Neural cell (in vitro differentiated cells): ENCODE measurements around the gene PNMA6F.

ENCODE experiments used
- EP300 ChIP-seq: fragments of 450-650 bp; conservative IDR thresholded peaks from 2 replicates; pipeline ENCODE4 v1.6.1; 2014; ENCODE audit warnings: antibody characterized with exemption, mild to moderate bottlenecking, moderate library complexity; ENCODE audit not compliant: poor library complexity, severe bottlenecking
- EZH2 ChIP-seq: fragments of 200-600, 300-800 bp; shearing (Covaris generic), sonication (generic); IDR thresholded peaks from 2 replicates; pipeline ENCODE4 v1.6.1; 2014; ENCODE audit warnings: antibody characterized with exemption, low read length, borderline replicate concordance, mild to moderate bottlenecking; ENCODE audit not compliant: insufficient read depth, poor library complexity, severe bottlenecking
- MXI1 ChIP-seq: fragments of 450-650 bp; conservative IDR thresholded peaks from 2 replicates; pipeline ENCODE4 v1.6.1; 2014; ENCODE audit warnings: antibody characterized with exemption, mild to moderate bottlenecking; ENCODE audit not compliant: poor library complexity, severe bottlenecking
- POLR2AphosphoS5 ChIP-seq: IDR thresholded peaks from 2 replicates; pipeline ENCODE4 v1.6.1; 2012
- TAF1 ChIP-seq: IDR thresholded peaks from 2 replicates; pipeline ENCODE4 v1.6.1; 2012; ENCODE audit warnings: low read depth
- TF ChIP-seq, protein P1 (sequence below): fragments of 450-650 bp; IDR thresholded peaks from 2 replicates; pipeline ENCODE4 v1.5.1; 2014; ENCODE audit warnings: antibody characterized with exemption, mild to moderate bottlenecking, moderate library complexity; ENCODE audit not compliant: poor library complexity, severe bottlenecking
- TF ChIP-seq, protein P2 (sequence below): IDR thresholded peaks from 2 replicates; pipeline ENCODE4 v1.6.1; 2012; ENCODE audit warnings: borderline replicate concordance

DNA sequence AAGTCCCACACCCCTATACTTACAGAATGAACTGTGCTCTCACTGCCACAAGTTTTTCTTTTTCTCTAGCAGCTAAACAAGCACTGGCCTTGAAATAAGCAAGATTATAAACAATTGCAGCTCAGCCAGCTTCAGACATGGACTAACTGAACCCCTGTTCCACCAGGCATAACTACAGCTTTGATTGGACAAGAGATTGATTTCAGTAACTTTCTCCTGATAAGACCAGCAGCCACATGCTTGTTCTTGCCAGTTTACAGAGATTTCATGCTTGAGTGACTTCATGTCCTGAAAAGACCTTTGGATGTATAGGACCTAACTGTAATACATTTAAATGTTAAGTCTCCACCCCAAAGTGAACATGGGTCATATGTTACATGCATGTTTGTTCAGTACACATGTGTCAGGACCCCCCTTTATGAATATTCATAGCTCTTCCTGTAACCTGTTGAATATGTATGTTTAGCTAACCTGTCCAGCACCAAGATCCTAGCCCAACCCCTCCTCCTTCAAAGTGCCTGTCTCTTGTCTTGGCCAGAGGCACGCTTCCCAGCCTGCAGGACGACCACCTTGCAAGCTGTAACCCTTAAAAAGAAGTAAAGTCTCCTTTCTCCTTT, 40.3 kb upstream of the PNMA6F start:
- TF ChIP-seq, protein P1, sequence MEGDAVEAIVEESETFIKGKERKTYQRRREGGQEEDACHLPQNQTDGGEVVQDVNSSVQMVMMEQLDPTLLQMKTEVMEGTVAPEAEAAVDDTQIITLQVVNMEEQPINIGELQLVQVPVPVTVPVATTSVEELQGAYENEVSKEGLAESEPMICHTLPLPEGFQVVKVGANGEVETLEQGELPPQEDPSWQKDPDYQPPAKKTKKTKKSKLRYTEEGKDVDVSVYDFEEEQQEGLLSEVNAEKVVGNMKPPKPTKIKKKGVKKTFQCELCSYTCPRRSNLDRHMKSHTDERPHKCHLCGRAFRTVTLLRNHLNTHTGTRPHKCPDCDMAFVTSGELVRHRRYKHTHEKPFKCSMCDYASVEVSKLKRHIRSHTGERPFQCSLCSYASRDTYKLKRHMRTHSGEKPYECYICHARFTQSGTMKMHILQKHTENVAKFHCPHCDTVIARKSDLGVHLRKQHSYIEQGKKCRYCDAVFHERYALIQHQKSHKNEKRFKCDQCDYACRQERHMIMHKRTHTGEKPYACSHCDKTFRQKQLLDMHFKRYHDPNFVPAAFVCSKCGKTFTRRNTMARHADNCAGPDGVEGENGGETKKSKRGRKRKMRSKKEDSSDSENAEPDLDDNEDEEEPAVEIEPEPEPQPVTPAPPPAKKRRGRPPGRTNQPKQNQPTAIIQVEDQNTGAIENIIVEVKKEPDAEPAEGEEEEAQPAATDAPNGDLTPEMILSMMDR = no peak
- TF ChIP-seq EP300 = no peak
- TF ChIP-seq TAF1 = no peak
- no peak for TF ChIP-seq POLR2AphosphoS5
- no peak for TF ChIP-seq EZH2
- no peak for TF ChIP-seq MXI1
- TF ChIP-seq, protein P2, sequence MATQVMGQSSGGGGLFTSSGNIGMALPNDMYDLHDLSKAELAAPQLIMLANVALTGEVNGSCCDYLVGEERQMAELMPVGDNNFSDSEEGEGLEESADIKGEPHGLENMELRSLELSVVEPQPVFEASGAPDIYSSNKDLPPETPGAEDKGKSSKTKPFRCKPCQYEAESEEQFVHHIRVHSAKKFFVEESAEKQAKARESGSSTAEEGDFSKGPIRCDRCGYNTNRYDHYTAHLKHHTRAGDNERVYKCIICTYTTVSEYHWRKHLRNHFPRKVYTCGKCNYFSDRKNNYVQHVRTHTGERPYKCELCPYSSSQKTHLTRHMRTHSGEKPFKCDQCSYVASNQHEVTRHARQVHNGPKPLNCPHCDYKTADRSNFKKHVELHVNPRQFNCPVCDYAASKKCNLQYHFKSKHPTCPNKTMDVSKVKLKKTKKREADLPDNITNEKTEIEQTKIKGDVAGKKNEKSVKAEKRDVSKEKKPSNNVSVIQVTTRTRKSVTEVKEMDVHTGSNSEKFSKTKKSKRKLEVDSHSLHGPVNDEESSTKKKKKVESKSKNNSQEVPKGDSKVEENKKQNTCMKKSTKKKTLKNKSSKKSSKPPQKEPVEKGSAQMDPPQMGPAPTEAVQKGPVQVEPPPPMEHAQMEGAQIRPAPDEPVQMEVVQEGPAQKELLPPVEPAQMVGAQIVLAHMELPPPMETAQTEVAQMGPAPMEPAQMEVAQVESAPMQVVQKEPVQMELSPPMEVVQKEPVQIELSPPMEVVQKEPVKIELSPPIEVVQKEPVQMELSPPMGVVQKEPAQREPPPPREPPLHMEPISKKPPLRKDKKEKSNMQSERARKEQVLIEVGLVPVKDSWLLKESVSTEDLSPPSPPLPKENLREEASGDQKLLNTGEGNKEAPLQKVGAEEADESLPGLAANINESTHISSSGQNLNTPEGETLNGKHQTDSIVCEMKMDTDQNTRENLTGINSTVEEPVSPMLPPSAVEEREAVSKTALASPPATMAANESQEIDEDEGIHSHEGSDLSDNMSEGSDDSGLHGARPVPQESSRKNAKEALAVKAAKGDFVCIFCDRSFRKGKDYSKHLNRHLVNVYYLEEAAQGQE = no peak
